ENCODE measurements around the gene SLCO2B1.

The SLCO2B1 gene

GRCh38 chr11:75161506-75162095 is 10.7 kb downstream of the SLCO2B1 start:
- no peak for DNase-seq (ENCODE audit: low read depth in 2 of 2)

GRCh38 chr11:75162954-75163353 is 12.0 kb downstream of the SLCO2B1 start:
- DNase-seq (ENCODE audit: low read depth in 2 of 2): no peak

GRCh38 chr11:75163921-75164849 is 13.3 kb downstream of the SLCO2B1 start:
- DNase-seq (ENCODE audit: low read depth in 2 of 2): no peak

GRCh38 chr11:75165721-75166120 is 14.8 kb downstream of the SLCO2B1 start:
- DNase-seq (ENCODE audit: low read depth in 2 of 2): no peak

- DNase-seq (ENCODE audit: low read depth in 2 of 2): no peak
These were observed 15.9 kb downstream of the SLCO2B1 start for GRCh38 chr11:75166791-75167190.

GRCh38 chr11:75167617-75168016 is 16.7 kb downstream of the SLCO2B1 start:
- DNase-seq (ENCODE audit: low read depth in 2 of 2): no peak

GRCh38 chr11:75169101-75169885 is 18.4 kb downstream of the SLCO2B1 start:
- DNase-seq (ENCODE audit: low read depth in 2 of 2): no peak

- DNase-seq (ENCODE audit: low read depth in 2 of 2): no peak
These were observed 19.8 kb downstream of the SLCO2B1 start for GRCh38 chr11:75170516-75171201.

- no peak for DNase-seq (ENCODE audit: low read depth in 2 of 2)
These were observed 22.4 kb downstream of the SLCO2B1 start for GRCh38 chr11:75173336-75173735.

- DNase-seq (ENCODE audit: low read depth in 2 of 2): no peak
These were observed 24.0 kb downstream of the SLCO2B1 start for GRCh38 chr11:75174781-75175370.

GRCh38 chr11:75182664-75183063 is 31.8 kb downstream of the SLCO2B1 start:
- DNase-seq (ENCODE audit: low read depth in 2 of 2): no peak

- DNase-seq (ENCODE audit: low read depth in 2 of 2): no peak
These were observed 33.1 kb downstream of the SLCO2B1 start for GRCh38 chr11:75184051-75184450.

- DNase-seq (ENCODE audit: low read depth in 2 of 2): no peak
These were observed 34.0 kb downstream of the SLCO2B1 start for GRCh38 chr11:75184757-75185425.

- no peak for DNase-seq (ENCODE audit: low read depth in 2 of 2)
These were observed 35.0 kb downstream of the SLCO2B1 start for GRCh38 chr11:75185866-75186265.

GRCh38 chr11:75186999-75187398 is 36.1 kb downstream of the SLCO2B1 start:
- DNase-seq (ENCODE audit: low read depth in 2 of 2): no peak

- DNase-seq (ENCODE audit: low read depth in 2 of 2): no peak
These were observed 37.8 kb downstream of the SLCO2B1 start for GRCh38 chr11:75188671-75189070.

GRCh38 chr11:75189108-75189507 is 38.2 kb downstream of the SLCO2B1 start:
- no peak for DNase-seq (ENCODE audit: low read depth in 2 of 2)

- DNase-seq (ENCODE audit: low read depth in 2 of 2): no peak
These were observed 39.0 kb downstream of the SLCO2B1 start for GRCh38 chr11:75189911-75190310.

GRCh38 chr11:75190652-75191329 is 39.9 kb downstream of the SLCO2B1 start:
- DNase-seq (ENCODE audit: low read depth in 2 of 2): no peak

GRCh38 chr11:75191330-75191717 is 40.4 kb downstream of the SLCO2B1 start:
- no peak for DNase-seq (ENCODE audit: low read depth in 2 of 2)
